Measurements from ENCODE around the gene CACNA1S.

The CACNA1S gene

GRCh38 chr1:201022820-201023516 is 89.3 kb downstream of the CACNA1S start:
- no peak for DNase-seq (ENCODE audit: low read depth, low spot score)
- peak overlapping the region; percentile 87 for H3K4me3 ChIP-seq (ENCODE audit: low read length)

DNA sequence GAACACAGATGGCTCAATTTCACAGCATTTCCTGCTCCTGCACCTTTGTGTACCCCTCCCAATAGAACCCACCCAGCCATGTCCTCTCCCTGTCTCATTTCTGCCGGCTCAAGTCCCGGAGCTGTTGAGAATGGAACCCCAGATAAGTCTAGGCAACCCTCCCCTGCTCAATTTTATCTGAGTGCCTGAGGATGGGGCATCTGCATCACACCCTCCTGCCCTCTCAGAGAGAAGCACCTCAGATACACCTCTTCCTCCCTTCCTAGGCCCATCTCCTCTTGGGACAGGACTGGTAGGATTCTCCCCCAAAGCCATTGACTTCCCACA is 89.8 kb downstream of the CACNA1S start:
- peak overlapping the region; percentile 87 for H3K4me3 ChIP-seq (ENCODE audit: low read length)
- no peak for DNase-seq (ENCODE audit: low read depth, low spot score)

GRCh38 chr1:201021630-201022492 is 90.4 kb downstream of the CACNA1S start:
- peak; percentile 67 for DNase-seq (ENCODE audit: low read depth, low spot score)
- H3K4me3 ChIP-seq (ENCODE audit: low read length): peak overlapping the region; percentile 87

- peak; percentile 61 for DNase-seq (ENCODE audit: low read depth, low spot score)
- peak overlapping the region; percentile 87 for H3K4me3 ChIP-seq (ENCODE audit: low read length)
Measured at GRCh38 chr1:201020721-201021629, 91.3 kb downstream of the CACNA1S start.

- DNase-seq (ENCODE audit: low read depth, low spot score): no peak
- H3K4me3 ChIP-seq (ENCODE audit: low read length): peak overlapping the region; percentile 1
Measured at GRCh38 chr1:201020040-201020591, 92.1 kb downstream of the CACNA1S start.

DNA sequence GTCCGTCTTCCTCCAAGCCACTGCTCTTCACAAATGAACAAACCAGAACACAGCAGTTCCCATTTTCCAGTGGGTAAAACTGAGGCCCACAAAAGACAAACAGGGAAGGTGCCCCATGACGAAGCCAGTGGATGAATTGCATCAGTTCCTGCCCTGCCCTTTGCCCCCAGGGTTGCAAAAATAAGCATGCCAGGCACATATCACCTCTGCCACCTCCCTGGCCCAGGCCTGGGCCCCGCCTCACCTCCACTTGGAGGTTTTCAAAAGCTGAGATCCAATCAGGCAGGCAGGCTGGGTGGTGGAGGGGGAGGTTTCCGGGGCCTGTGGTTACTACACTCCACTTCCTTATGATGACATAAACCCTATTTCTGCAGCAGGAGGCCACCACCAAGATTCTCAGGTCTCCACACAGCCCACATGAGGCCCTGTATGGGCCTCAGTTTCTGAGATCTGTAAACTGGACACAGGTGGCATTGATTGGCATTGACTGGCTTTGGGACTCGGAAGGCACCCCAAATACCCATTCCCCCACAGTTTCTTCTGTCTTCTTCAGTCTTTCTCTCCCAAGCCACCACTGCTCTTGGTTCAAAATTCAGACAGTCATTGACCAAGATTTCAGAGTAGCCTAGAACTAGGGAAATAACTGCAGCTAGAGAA is 92.8 kb downstream of the CACNA1S start:
- H3K4me3 ChIP-seq (ENCODE audit: low read length): peak overlapping the region; percentile 1
- DNase-seq (ENCODE audit: low read depth, low spot score): peak; percentile 95

DNA sequence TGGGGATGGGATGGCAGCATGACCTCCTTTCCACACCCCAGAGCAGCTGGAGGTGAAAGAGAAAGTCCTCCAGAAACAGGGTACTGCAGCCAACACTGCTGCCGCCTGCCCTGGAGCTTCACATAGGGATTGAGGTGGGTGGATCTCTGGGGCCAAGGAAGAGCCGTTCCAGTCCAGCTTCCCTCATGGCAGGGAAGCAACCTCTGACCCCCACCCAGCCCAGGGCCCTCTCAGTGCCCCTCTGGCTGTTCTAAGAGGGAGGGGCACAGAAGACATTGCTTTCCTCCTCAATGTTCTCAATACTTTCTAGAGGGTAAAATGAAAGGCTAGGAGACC is 94.4 kb downstream of the CACNA1S start:
- no peak for DNase-seq (ENCODE audit: low read depth, low spot score)
- H3K4me3 ChIP-seq (ENCODE audit: low read length): no peak overlapping the region

DNA sequence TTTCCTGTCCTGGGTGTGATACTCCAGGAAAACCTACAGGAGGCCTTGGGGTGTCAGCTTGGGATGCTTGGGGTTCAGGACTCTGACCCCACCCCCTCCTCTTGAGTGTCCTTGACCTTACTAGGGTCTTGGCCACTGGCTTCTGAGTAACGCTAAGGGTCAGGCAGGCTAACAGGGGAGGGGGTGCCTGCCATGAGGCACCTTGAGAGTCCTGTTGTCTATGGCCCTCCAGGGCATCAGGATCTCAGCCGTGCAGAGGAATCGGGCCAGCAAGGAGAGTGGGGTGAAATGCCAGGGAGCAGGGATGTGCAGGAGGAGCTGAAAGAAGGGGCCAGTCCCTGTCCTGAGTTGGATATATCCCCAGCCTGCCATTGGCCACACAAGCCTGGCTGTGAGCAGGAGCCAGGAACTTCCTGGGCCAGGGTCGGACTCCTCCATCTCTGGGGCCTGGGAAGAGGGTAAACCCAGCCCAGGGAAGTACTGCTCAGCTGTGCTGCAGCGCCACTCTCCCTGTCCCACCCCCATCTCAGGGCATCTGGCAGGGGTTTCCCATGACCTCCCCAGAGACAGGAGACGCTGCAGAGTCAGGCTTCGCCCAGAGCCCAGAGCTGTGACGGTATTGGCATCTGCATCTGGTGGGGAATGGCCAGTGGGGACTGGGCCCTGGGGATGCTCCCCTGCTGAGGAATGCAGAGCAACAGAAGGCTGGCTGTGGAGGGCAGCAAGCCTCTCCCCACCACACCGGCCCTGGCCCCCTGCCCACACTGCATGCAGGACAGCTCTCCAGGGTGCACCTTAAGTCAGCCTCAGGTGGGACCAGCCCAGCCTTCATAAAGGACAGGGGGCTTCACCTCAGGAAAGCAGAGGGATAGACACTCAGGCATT is 95.0 kb downstream of the CACNA1S start:
- DNase-seq (ENCODE audit: low read depth, low spot score): no peak
- no peak overlapping the region for H3K4me3 ChIP-seq (ENCODE audit: low read length)

DNA sequence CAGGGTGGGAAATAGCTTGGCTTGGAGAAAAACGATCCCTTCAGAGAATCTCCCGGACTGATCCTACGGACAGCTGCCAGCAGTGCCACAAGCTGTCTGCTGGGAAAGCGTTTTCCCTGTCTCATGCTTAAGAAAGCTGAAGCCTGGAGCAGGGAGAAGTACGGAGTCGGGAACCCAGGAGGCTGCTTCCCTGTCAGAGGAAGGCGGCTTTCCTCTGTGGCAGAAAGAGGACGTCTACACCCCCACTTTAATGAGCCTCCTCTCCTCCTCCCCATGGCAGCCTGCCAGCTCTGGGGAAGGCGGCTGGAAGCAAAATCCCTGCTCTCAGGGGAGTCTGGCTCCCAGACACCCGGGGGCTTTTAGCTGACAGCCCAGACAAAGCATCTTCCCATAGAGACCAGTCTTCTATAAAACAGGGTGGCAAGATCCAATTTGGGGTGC is 96.0 kb downstream of the CACNA1S start:
- DNase-seq (ENCODE audit: low read depth, low spot score): no peak

DNA sequence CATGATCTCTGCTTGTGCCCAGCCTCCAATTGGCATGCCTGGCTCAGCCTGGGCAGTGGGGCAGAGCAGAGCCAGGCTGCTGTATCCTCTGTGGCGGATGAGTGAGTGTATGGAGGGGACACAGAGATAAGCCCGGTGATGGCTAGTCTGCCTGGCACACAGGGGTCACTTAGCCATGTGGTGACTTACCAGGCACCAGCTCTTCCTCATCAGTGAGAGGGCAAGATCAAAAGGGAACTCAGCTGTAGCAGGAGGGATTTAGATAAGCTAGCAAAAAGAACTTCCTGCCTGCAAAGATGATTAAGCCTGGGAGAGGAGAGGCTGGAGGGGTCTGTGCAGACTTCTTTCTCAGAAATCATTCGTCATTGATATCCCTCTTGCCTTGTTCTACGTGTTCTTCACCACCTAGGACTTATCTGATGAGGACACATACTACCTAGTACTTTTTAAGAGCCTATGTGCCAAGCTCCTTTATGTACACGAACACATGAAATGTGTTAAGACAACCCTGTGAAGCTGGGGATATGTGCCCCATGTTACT is 96.6 kb downstream of the CACNA1S start:
- no peak overlapping the region for H3K4me3 ChIP-seq (ENCODE audit: low read length)
- DNase-seq (ENCODE audit: low read depth, low spot score): no peak

More for the DNA sequence above, 96.0 kb downstream of the CACNA1S start:
- H3K4me3 ChIP-seq (ENCODE audit: low read length): no peak overlapping the region

DNA sequence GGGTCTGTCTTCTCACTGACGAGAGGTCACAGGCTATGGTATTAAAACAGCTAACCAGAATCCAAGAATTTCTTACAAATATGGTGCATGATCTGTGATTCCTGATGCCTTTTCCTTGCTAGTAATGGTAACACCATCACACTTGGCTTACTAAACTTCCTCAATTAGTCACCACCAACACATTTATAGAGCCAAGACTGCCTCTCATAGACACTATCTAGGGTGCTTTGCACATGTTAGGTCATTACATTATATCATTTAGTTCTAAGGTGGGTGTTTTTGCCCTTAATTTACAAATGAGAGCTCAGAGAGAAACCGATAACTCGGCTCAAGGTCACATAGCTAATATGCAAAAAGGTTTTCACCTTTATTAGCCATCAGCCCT is 97.4 kb downstream of the CACNA1S start:
- no peak for DNase-seq (ENCODE audit: low read depth, low spot score)
- no peak overlapping the region for H3K4me3 ChIP-seq (ENCODE audit: low read length)

GRCh38 chr1:201013991-201014815 is 98.0 kb downstream of the CACNA1S start:
- no peak overlapping the region for H3K4me3 ChIP-seq (ENCODE audit: low read length)
- DNase-seq (ENCODE audit: low read depth, low spot score): no peak

DNA sequence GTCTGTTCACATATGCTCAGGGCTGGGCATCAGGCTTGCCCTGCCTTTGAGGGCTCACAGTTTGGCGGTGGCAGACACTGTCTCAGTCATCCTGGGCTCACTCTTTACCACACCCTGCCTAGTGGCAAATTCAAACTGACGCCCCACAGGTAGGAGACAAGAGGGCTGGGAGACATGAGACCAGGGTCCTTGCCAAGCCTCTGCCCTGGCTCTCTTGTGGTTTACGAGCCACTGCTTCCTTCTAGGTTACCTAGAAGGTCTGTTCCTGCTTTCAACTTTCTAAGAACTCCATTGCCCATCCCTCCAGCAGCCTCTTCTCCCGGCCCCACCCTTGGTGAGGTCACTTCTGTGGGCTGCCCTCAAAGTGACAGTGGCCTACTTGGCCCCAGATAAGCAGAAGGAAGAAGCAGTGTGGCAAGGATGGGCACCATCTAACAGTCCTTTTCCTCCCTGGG is 99.2 kb downstream of the CACNA1S start:
- no peak overlapping the region for H3K4me3 ChIP-seq (ENCODE audit: low read length)
- no peak for DNase-seq (ENCODE audit: low read depth, low spot score)

DNA sequence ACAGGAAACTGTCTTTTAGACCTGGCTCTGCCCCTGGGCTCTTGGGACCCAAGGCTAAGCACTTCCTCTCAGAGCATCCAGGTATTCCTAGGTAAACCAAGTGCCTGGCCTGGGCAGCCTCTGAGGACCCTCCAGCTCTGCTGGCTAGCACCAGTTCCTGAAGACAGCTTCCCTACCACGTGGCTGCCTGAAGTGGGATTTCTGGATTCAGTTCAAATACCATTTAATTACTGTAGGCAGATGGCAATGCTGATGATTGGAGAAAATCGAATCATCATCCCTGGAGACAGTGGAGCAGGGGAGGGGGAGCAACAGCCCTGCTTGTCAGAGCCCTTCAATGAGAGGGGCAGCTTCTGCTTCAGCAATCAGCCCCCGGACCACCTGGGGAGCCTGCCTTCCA is 100.6 kb downstream of the CACNA1S start:
- DNase-seq (ENCODE audit: low read depth, low spot score): no peak
- no peak overlapping the region for H3K4me3 ChIP-seq (ENCODE audit: low read length)

DNA sequence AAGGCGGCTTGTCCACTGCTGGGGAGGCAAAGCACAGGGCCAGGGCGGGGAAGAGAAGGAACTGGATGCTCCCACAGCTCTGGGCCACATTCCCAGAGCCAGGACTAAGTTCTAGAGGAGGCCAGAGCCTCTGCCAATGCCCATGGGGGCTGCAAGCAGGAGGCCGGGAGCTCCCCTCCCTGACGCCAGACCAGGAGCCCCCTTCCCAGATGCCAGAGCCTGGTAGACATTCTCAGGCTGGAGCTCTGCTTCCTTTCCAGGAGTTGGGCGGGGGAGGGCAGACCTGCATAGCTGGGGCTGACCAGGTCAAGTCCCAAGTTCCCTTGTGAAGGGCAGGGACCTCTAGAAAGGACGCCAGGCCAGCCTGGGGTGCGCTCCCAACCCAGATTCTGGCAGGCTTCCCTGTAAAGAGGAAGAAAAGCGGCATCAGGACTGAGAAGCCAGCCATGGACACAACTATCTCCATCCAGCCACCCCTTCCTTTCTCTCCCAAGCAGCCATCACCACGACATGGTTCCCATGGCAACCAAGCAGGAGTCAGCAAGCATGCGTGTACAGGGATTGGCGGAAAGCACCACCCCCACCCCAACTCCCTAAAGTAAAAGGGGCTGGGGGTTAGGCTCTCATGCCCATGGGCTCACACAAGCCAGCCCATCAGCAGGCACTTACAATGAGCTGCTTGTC is 102.1 kb downstream of the CACNA1S start:
- DNase-seq (ENCODE audit: low read depth, low spot score): no peak
- no peak overlapping the region for H3K4me3 ChIP-seq (ENCODE audit: low read length)

DNA sequence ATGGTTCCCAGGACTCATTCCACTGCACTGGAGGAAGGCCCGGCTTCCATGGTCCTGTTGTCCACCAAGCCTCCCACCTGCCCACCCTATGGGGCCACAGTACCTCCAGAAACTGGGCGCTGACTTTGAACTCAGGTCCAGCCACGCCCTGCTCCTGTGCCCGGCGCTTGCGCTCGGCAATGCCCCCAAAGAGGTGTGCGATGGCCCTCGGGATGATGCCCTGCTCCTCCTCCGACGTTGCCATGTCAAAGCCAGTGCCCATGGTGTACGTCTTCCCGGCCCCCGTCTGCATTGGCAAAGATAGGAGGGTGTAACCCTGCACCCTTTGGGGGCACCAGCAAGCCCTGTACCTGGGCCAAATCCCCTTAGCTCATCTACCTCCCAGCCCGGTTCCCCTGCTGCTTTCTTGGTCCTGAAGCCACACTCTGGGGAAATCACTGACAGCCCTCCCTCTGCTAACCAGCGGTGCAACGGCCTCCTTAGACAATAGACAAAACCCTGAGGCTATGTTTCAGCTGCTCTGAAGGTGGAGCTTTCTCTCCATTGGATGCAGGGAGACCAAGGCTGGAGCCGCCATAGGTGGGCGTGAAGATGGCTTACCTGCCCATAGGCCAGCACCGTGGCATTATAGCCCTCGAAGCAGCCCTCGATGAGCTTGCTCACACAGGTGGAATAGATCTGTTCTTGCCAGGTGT is 103.4 kb downstream of the CACNA1S start:
- no peak for DNase-seq (ENCODE audit: low read depth, low spot score)
- H3K4me3 ChIP-seq (ENCODE audit: low read length): no peak overlapping the region
